ENCODE results near the gene SLC30A1. TPM values are rescaled to one million over a fixed set of nuclear protein-coding genes. Genes with fewer than 3 reads are reported as not detected.
"Not testable (repeated sequence)": the region's sequence is repeated elsewhere in the genome, so short reads cannot be mapped to it uniquely, and the experiment has no call there.

SLC30A1 gene
- total RNA-seq, 1 donor from 2014 or later: 33.6 TPM

DNA sequence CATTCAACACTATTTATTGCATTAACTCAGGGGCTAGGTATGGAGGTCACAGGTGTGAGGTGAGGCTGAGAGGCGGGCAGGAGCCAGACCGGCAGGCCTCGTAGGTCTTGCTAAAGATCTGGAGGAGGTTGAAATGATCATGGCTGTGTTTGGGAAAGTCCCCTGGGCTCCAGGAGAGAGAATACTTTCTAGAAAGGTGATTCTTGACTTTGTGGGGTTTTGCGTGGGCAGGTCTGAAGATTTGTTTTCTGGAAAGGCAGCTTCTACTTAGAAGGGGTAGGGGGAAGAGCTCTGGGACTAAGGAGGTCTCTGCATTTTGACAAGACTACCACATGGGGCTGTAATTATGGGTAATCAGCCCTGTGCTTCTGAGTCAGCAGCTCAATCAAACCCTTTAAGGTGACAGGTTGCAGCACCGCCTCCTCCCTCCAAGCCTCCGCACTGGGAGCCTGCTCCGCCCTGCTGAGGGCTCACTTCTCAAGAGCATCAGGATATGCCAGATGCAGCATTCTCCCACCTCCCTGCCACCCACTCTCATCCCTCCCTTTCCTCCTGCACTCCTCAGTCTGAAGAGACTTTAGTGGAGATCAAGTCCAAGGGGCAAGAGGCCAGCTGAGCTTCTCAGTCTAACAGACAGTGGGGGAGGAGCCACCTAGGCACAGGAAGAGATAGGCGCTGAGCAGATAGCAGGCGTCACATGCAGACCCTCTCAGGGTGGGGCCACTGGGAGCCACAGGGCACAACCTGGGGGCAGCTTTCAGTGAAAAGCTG is 30.5 kb downstream of the SLC30A1 start:
- peak; percentile 72 for DNase-seq (ENCODE audit: low spot score)

DNA sequence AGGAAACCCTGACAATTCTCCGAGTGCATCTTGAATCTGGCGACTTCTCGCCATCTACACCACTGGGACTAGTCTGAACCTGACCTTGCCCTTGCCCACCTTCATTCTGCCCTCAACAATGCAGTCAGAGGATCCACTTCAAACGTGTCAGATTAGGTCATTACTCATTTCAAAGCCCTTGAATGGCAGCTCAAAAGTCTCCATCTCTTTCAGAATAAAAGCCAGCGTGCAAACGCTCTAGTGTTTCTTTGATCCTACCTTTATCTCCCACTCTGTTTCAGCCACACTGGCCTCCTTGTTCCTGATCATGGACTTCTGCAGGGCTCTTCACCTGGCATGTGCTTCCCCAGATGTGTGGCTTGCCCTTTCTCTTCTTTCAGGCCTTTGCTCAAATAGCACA is 31.3 kb downstream of the SLC30A1 start:
- no peak for DNase-seq (ENCODE audit: low spot score)

DNA sequence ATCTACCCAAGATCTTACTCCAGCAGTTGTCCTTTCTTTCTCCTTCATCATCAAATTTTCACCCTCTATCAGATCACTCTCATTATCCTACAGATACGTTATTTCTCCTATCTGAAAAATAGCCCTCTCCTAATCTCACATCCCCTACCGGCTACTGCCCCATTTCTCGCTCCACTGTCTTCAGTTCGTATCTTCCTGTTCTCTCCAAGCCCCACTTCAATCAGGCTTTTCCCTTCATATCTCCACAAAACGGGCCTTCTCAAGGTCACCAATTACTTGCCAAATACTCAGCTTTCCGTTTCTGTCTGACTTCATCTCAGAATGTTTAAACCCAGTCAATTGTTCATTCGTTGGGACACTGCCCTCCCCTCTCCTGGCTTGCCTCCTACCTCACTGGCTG is 32.4 kb downstream of the SLC30A1 start:
- DNase-seq (ENCODE audit: low spot score): no peak

DNA sequence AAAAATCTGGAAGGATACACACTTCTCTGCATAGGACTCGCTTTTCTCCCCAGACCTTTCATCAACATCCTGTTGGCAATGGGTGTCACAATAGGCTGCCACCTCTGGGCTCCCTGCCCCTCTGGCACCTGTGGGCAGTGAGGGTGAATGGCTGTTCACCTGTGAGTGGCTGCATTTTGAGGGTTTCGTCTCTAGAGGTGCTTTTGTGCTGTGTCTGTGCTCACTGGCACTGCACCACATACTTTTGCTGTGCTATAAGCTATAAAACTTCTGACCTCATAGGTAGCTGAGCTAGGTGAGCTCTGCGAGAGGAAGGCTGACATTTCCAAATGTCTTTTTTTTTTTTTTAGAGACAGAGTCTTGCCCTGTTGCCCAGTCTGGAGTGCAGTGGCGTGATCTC is 35.9 kb downstream of the SLC30A1 start:
- DNase-seq (ENCODE audit: low spot score): no peak

DNA sequence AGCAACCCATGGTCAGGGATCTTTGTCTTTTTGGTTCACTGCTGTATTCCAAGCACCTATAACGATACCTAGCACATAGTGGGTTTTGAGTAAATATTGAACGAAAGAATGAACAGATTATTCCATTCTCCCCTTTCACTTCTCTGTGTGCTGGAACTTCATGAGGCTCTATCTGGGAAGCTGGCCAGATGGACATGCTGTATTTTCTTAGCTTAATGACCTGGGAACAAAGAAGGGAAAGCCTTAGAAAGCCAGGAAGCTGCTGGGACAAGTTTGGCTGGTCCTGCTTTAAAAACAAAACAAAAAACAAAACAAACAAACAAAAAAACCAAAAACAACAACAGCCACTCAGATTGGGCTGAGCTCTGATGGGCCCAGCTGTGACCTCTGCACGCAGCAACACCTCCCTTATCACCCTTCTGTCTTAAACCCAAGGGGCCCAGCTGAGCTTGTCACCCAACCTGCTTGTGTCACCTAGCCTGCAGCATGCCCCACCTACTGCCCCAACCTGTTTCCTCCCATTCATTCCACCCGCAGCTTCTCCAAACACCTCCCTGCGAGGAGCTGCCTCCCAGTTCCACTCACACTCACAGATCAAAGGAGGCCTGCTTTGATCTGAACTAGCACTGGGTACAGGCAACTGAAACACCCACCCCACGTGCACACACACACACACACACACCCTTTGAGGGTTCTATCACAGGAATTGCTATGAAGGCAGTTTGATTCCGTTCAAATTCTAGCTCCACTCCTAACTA is 37.1 kb downstream of the SLC30A1 start:
- no peak for DNase-seq (ENCODE audit: low spot score)

DNA sequence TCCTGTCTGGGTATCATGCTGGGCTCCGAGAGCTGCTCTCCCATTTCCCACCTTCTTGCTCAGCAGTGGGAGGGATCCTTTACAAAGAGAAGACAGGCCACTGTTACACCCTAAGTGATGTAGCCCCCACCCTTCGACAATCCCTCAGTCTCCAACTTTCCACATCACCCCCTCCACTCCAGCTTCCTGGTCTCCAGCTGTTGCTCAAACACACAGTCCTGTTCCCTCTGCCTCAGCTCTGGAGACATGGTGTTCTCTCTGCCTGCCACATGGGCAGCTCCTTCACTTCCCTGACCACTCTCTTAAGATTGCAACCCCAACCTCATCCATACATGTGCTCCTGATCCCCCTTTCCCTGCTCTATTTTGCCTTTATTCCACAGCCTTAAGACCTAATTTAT is 37.7 kb downstream of the SLC30A1 start:
- DNase-seq (ENCODE audit: low spot score): no peak

DNA sequence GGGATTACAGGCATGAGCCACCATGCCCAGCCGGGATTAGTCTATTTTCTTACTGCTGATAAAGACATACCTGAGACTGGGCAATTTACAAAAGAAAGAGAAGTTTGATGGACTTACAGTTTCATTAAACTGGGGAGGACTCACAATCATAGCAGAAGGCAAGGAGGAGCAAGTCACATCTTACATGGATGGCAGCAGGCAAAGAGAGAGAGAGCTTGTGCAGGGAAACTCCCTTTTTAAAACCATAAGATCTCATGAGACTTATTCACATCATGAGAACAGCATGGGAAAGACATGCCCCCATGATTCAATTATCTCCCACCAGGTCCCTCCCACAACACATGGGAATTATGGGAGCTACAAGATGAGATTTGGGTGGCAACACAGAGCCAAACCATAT is 38.1 kb downstream of the SLC30A1 start:
- DNase-seq (ENCODE audit: low spot score): not testable (repeated sequence)

DNA sequence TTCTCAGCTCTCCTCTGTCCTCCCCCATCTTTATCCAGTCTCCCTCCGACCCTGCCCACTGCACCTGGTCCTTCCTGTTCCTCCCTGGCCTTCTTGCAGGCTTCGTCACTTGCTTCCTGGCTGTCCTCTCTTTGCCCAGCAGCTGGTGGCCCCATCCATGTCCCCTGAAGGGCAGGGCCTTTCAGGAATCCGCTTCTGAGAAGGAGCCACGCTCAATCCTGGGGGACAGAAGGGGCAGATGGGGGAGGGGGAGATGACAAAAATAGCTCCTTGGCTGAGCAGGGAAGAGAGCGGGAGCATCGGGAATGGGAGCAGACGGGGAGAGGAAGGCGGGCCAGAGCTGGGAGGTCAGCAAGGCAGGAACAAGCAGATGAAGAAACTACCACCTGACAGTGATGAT is 40.7 kb downstream of the SLC30A1 start:
- DNase-seq (ENCODE audit: low spot score): no peak

DNA sequence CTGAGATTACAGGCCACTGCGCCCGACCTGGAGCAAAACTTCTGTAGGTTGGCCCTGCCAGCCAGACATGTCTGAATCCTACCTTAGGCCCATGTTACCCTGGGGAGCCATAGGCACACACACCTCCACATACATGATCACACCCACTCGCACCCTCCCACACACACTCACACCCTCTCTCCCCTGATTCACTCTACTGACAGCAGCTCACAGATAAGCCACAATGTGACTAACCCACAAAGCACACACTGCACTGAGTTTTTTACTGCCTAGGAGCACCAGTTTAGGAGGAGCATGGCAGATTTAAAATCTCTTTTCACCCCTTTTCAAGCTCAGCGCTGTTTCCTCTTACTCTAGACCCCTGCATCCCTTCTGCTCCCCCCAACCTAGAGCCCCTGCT is 41.7 kb downstream of the SLC30A1 start:
- DNase-seq (ENCODE audit: low spot score): no peak

DNA sequence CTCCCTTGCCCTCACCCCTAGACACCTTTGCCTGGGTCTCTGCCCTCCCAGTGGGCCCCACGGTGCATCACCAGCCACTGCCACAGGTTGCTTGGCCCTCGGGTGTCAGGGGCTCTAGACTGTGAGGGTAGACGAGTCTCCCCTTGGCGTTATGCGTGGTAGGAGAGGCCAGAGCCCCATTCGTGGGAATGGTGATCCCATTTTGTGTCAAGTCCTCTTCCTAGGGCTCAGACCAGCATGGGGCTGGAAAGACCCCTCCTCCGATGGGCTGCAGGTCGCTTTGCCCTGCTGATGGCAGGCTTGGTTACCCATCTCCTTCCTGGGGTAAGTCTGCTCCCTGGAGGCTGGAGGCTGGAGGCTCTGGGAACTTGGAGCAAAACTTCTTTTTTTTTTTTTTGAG is 42.4 kb downstream of the SLC30A1 start:
- no peak for DNase-seq (ENCODE audit: low spot score)

DNA sequence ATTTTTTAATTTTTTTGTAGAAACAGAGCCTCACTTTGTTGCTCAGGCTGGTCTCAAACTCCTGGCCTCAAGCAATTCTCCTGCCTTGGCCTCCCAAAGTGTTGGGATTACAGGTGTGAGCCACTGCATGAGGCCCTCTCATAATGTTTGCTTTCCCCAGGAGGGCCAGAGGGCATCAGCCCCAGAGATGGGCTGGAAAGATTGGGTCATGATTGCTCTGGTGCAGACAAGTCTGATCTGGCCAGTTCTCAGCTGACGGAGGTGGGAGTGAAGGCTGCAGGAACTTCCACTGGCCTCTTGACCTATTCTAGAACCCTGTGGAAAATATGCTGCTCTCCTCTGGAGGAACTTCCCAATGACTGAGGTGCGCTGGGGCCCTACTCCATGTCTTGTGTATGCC is 43.6 kb downstream of the SLC30A1 start:
- DNase-seq (ENCODE audit: low spot score): no peak

DNA sequence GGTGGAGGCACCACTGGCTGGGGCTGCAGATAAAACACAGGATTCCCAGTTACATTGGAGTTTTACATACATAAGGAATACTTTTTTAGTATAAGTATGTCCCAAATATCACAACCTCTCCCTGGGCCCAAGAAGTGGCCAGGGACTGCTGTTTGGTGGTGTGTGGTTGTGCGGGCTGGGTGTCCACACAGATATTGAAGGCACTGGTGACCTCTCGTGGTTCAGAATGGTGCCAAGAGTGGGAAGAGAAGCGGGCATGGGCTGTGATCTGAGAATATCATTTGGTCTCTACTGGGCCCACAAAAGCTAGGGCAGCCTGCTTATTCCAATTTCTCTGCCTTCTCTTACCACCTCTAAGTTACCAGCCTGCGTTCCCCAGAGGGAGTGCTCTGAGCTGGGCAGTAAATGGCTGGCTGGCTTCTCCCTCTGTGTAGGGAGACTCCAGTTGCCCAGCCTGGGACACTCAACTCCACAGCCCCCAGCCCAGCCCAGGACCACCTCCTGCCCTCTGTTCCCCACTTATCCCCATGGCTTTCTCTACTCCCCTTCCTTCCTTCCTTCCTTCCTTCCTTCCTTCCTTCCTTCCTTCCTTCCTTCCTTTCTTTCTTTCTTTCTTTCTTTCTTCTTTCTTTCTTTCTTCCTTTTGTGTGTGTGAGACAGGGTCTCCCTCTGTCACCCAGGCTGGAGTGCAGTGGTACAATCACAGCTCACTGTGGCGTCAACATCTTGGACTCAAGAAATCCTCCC is 44.2 kb downstream of the SLC30A1 start:
- no peak for DNase-seq (ENCODE audit: low spot score)

DNA sequence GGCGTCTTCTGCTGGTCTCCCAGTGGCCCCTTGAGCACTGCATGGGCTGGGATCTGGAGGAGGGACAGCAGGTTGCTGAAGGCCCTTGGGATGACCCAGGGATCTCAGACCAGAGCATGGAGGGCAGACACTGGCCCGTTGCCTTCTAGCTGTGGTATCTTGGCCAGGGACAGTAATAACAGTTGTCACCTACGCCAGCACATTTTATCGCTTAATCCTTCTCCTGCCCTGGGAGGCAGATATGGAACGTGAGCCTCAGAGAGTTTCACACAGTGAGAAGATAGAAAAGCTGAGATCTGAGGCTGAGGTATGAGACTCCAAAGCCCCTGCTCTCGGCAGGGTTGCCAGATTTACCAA is 46.9 kb downstream of the SLC30A1 start:
- DNase-seq (ENCODE audit: low spot score): no peak

DNA sequence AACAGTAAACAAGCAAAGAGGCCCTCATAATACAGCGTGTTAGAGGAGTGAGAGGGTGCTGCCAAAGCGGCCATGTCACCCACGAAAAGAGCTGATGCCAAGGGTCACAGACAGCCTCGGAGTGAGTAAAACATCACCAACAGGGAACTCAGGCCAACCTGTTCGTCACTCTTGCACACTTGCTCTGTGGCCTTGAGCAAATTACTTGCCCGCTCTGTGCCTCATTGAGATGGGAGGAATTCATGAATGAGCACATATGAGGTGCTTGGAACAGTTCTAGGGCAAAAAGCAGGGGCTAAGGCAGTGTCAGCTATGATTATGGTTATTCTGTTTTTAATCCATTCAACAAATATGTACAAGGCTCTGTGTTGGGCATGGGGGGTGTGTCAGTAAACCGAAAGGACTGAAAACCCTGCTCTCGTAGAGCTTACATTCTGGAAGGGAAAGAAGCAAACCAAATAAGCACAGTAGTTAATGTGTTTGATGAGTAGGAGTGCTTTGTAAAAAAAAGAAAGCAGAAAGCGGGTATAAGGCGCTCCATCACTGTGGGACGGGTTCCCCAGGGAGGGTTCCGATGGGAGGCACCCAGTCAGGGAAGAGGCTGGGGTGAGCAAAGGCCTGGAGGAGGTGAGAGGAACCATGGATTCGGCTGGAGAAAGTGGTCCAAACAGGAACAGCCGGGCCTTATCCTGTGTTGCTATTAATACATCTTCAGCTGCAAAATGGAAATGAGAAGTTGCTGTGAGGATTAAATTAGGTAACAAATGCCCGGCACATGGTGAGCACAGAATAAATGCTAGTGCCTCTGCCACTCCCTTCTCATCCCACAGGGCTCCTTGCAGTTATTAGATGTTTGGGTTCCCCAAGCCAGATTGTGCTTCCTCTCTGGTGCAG is 47.5 kb downstream of the SLC30A1 start:
- no peak for DNase-seq (ENCODE audit: low spot score)

DNA sequence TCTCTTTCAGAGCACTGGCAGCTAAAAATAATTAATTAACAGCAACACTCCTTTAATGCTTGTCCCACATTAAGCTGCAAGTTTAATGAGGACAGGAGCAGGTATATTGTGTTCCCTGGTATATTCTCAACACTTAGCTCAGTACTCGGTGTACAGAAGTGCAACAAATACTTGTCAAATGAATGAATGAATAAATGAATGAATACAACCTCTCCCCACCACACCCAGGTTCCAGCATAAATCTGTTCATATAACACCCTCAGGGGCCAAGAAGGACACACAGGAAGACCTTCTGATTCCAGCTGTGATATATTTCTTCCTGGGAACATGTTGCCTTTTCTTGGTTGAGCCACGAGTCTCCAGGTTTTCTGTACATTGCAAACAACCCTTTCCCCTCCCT is 48.9 kb downstream of the SLC30A1 start:
- DNase-seq (ENCODE audit: low spot score): no peak

DNA sequence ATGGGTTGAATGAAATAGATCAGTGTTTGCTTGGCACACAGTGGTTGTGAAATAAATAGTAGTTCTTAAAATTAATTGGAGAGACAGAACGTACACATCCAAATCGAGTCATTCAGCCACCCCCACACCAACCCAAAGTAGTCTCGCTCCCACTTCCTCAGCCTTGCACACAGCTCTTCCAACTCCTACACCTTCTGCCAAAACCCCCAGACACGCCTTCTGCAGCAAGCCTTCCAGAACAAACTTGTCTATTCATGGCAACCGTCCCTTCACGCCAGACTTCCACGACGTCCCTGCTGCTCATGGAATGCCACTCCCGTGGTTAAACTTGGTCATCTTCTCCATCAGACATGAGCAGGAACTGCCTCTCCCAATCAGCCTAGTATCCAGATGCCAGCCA is 49.5 kb downstream of the SLC30A1 start:
- no peak for DNase-seq (ENCODE audit: low spot score)

DNA sequence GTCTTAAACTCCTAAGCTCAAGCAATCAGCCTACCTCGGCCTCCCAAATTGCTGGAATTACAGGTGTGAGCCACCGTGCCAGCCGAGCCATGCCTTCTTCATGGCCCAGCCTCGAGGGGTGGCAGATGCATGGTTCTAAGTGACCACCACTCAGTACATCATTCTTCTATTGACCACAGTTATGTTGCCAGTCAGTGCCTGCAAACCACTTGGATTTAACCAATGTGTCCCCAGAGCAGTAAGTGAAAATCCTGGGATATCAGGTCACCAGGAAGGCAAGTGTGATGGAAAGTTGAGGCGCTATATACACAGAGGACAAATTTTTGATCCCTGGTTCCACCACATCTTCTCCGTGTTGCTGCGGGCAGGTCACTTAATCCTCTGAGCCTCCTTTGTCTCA is 50.0 kb downstream of the SLC30A1 start:
- DNase-seq (ENCODE audit: low spot score): no peak

DNA sequence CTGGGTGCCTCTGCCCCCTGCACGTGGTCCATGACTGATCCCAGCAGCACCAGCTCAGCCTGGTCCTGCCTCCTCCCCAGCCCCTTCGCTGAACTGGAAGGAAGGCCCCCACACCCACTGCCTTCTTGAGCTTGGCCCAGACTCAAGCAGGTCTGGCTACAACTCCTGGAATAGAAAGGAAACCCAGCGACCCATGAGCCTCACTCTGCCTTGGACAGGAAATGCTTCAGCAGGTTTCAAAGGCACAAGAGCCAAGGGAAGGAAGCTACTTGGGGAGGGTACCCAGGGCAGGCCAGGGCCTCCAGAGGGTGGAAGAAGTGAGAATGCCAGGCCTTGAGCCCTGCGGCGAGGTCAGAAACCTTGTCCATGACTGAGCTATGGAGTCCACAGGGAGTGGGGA is 51.1 kb downstream of the SLC30A1 start:
- no peak for DNase-seq (ENCODE audit: low spot score)

DNA sequence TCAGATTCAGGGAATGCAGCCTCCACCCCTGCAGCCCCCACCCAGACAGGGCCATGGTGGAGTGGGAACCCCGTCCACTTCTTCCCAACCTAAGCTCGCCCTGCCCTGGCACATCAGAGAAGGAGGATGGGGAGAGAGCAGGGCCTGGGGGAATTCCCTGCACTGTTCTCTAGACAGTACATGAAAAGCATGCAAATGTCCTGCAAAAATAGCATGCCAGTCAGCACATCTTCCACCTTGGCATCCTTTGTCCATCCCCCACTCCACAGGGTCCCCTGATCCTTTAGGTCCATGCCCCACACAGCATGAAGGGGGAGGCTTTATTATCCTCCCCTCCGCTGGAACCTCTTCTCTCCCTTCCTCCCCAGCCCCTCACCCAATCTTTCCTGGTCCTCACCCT is 52.0 kb downstream of the SLC30A1 start:
- no peak for DNase-seq (ENCODE audit: low spot score)

DNA sequence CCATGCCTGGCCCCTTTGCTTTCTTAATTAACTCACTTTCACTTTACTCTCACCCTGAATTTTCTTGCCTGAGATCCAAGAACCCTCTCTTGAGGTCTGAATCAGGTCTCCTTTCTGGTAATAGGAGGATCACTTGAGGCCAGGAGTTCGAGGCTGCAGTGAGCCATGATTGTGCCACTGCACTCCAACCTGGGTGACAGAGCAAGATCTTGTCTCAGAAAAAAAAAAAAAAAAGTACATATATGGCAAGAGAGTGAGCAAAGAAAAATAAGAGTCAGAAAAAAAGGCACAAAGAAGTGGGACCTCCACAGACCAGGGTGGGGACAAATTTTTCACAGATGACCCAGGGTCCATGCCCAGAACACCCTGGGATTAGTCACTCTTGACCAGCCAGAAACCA is 52.9 kb downstream of the SLC30A1 start:
- DNase-seq (ENCODE audit: low spot score): no peak

DNA sequence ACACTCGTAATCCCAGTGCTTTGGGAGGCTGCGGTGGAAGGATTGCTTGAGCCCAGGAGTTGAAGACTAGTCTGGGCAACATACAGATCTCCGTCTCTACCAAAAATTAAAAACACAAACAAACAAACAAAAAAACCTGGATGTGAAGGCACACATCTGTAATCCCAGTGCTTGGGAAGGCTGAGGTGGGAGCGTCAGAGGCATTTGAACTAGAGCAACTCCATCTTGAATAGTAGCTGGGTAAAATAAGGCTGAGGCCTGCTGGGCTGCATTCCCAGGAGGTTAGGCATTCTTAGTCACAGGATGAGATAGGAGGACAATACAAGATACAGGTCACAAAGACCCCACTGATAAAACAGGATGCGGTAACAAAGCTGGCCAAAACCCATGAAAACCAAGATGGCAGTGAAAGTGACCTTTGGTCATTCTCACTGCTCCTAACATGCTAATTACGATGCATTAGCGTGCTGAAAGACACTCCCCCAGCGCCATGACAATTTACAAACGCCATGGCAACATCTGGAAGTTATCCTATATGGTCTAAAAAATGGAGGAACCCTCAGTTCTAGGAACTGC is 53.8 kb downstream of the SLC30A1 start:
- DNase-seq (ENCODE audit: low spot score): no peak

Data from mesenteric fat pad (tissue), 1 donor.